ENCODE results near the gene FER1L5. TPM values are rescaled to one million over a fixed set of nuclear protein-coding genes. Genes with fewer than 3 reads are reported as not detected.

FER1L5 gene
- total and polyA plus RNA-seq, 2 donors (not counting 3 experiments of a cell fraction or from before 2014, with no cell fraction given) = not detected

DNA sequence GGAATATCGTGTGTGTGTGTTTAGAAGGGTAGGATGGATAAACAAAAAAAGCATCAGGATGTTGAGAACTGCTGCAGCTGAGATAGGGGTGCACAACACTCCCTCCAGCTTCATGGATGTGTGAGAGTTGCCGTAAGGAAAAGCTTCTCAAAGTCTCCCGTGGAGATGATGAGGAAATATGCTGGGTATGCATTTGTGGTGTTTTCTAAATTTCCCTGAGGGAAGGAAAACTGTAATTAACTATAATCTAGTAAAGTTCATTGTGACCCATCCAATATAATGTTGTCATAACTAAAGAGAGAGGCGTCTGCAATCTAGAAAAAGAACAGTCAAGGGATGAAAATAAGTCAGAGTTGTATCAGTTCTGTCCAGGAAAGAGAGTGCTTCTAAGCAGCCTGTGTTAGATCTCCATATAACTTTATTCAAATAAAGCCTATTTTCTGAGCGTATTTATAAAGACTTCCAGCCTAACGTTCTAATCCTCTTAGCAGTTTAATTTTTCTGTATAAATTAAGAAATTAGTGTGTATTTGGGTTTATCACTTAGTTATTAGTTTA, 104.6 kb downstream of the FER1L5 start:
- no peak overlapping the region for H3K9ac ChIP-seq (replicated peaks; ENCODE audit: extremely low read depth, insufficient read depth, low read length)
- BruUV-seq (replicated peaks) = no TSS peak
- no peak overlapping the region for H3K4me2 ChIP-seq (ENCODE audit: insufficient read depth, low read length)
- no peaks in the 10 kb centered on the region for H3K9me1 ChIP-seq (replicated peaks; ENCODE audit: control insufficient read depth, extremely low read depth, insufficient read depth, low read length)
- intact Hi-C loops (cut with micrococcal nuclease) (no loop called here), dilution Hi-C loops (cut with MboI; ENCODE audit: extremely low pct_ligation_motif_present, low sequenced_read_pairs) (no loop called here)
- CTCF ChIA-PET = interaction anchor here (1.1 kb wide), 1 partner anchor 14 kb away, joined by 3 read pairs; the partner anchor contains the start of gene CNNM4
- no peak overlapping the region for H3K27ac ChIP-seq (ENCODE audit: insufficient read depth, low read depth, low read length)
- H3K79me2 ChIP-seq (ENCODE audit: control insufficient read depth, insufficient read depth, low read length) = no peaks in the 10 kb centered on the region
- H4K20me1 ChIP-seq (replicated peaks; ENCODE audit: control insufficient read depth, extremely low read depth, insufficient read depth, low read length) = no peaks in the 10 kb centered on the region
- no peak for FAIRE-seq
- POLR2A ChIA-PET = no interaction called here
- no peaks in the 10 kb centered on the region for H3K4me1 ChIP-seq (ENCODE audit: control insufficient read depth, extremely low read depth, insufficient read depth, low read length)
- TF ChIP-seq MYC (IDR thresholded peaks at IDR 0.05; ENCODE audit: low read depth, low read length) (no peak), JUN (IDR thresholded peaks at IDR 0.05; ENCODE audit: borderline replicate concordance, insufficient read depth, insufficient read length, low read depth) (no peak)
- TF ChIP-seq, protein P1, sequence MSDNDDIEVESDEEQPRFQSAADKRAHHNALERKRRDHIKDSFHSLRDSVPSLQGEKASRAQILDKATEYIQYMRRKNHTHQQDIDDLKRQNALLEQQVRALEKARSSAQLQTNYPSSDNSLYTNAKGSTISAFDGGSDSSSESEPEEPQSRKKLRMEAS (IDR thresholded peaks at IDR 0.05; ENCODE audit: insufficient read depth, insufficient read length) = no peak
- H3K9me3 ChIP-seq (replicated peaks; ENCODE audit: control insufficient read depth, insufficient read depth, low read length) = no peaks in the 10 kb centered on the region
- H3K36me3 ChIP-seq (ENCODE audit: control insufficient read depth in 2 of 2, extremely low read depth in 1 of 2, insufficient read depth in 2 of 2, low read length in 2 of 2) = no peaks in the 10 kb centered on the region
- H2AFZ ChIP-seq (ENCODE audit: low read depth, low read length) = no peak overlapping the region
- no peak overlapping the region for H3K4me3 ChIP-seq (replicated peaks in 1 of 3; ENCODE audit: insufficient read depth in 1 of 3, low read depth in 1 of 3, low read length in 3 of 3)
- H3K27me3 ChIP-seq (ENCODE audit: control insufficient read depth in 2 of 2, insufficient read depth in 2 of 2, low read length in 2 of 2) = peaks cover 0 to 6% of the 10 kb centered on the region in 2 experiments
- DNase-seq (ENCODE audit: low read depth, low spot score) = no peak

DNA sequence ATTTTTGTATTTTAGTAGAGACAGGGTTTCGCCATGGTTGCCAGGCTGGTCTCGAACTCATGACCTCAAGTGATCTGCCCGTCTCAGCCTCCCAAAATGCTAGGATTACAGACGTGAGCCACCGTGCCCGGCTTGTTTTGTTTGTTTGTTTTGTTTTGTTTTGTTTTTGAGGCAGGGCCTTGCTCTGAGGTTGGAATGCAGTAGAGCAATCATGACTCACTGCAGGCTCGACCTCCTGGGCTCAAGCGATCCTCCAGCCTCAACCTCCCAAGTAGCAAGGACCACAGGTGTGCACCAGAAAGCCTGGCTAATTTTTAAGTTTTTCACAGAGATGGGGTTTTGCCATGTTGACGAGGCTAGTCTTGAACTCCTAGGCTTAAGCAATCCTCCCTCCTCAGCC, 109.2 kb downstream of the FER1L5 start:
- TF ChIP-seq EZH2 (IDR thresholded peaks at IDR 0.05; ENCODE audit: borderline replicate concordance, low read depth, low read length, severe bottlenecking) = no peak
- no peak for TF ChIP-seq GATA2 (IDR thresholded peaks at IDR 0.05; ENCODE audit: insufficient read depth, insufficient read length, low read depth, low read length)
- TF ChIP-seq JUN (IDR thresholded peaks at IDR 0.05; ENCODE audit: borderline replicate concordance, insufficient read depth, insufficient read length, low read depth) = no peak
- no peak for TF ChIP-seq FOS (IDR thresholded peaks at IDR 0.05; ENCODE audit: borderline replicate concordance, insufficient read depth, low read length)
- H4K20me1 ChIP-seq (replicated peaks; ENCODE audit: control insufficient read depth, extremely low read depth, insufficient read depth, low read length) = no peaks in the 10 kb centered on the region
- no peak overlapping the region for H3K9ac ChIP-seq (replicated peaks; ENCODE audit: extremely low read depth, insufficient read depth, low read length)
- intact Hi-C loops (cut with micrococcal nuclease) (no loop called here), dilution Hi-C loops (cut with MboI; ENCODE audit: extremely low pct_ligation_motif_present, low sequenced_read_pairs) (no loop called here)
- no peaks in the 10 kb centered on the region for H3K9me3 ChIP-seq (replicated peaks; ENCODE audit: control insufficient read depth, insufficient read depth, low read length)
- no peak overlapping the region for H2AFZ ChIP-seq (ENCODE audit: low read depth, low read length)
- FAIRE-seq (no peak), DNase-seq (ENCODE audit: low read depth, low spot score) (no peak)
- no peaks in the 10 kb centered on the region for H3K36me3 ChIP-seq (ENCODE audit: control insufficient read depth in 2 of 2, extremely low read depth in 1 of 2, insufficient read depth in 2 of 2, low read length in 2 of 2)
- no peaks in the 10 kb centered on the region for H3K79me2 ChIP-seq (ENCODE audit: control insufficient read depth, insufficient read depth, low read length)
- ChIA-PET CTCF (interaction anchor here (1.6 kb wide), 1 partner anchor 11 kb away, joined by 4 read pairs; no protein-coding TSS in a partner anchor), POLR2A (no interaction called here)
- no TSS peak for BruUV-seq (replicated peaks)
- H3K27me3 ChIP-seq (ENCODE audit: control insufficient read depth in 2 of 2, insufficient read depth in 2 of 2, low read length in 2 of 2) = peaks cover 0 to 4% of the 10 kb centered on the region in 2 experiments
- H3K4me3 ChIP-seq (replicated peaks in 1 of 3; ENCODE audit: insufficient read depth in 1 of 3, low read depth in 1 of 3, low read length in 3 of 3) = no peak overlapping the region
- no peak overlapping the region for H3K4me2 ChIP-seq (ENCODE audit: insufficient read depth, low read length)
- no peak overlapping the region for H3K27ac ChIP-seq (ENCODE audit: insufficient read depth, low read depth, low read length)
- no peaks in the 10 kb centered on the region for H3K4me1 ChIP-seq (ENCODE audit: control insufficient read depth, extremely low read depth, insufficient read depth, low read length)
- no peaks in the 10 kb centered on the region for H3K9me1 ChIP-seq (replicated peaks; ENCODE audit: control insufficient read depth, extremely low read depth, insufficient read depth, low read length)

All from endothelial cell of umbilical vein (primary cell).